OCI-LY3 (cell line): ENCODE results near the gene PPP2CA.
"Not testable (repeated sequence)": the region's sequence is repeated elsewhere in the genome, so short reads cannot be mapped to it uniquely, and the experiment has no call there.

Source experiments
- H2AFZ ChIP-seq: fragments of 200-600, 300-600 bp; shearing (Covaris generic); 2 replicates; pipeline ENCODE4 v1.6.0; 2014; ENCODE audit warnings: antibody characterized with exemption, low read depth, low read length
- H3K27ac ChIP-seq: fragments of 200-600, 300-600 bp; sonication (generic); 2 replicates; pipeline ENCODE4 v1.5.1; 2014; ENCODE audit warnings: mild to moderate bottlenecking, low read length, moderate library complexity, mixed read lengths
- H3K27me3 ChIP-seq: fragments of 200-600, 300-600 bp; sonication (generic); 2 replicates; pipeline ENCODE4 v1.6.1; 2014; ENCODE audit warnings: low read depth, low read length, mixed read lengths
- H3K36me3 ChIP-seq: fragments of 200-600, 300-600 bp; sonication (generic); replicated peaks from 2 replicates; pipeline ENCODE3; 2014; ENCODE audit warnings: low read depth, low read length, mixed read lengths
- H3K4me1 ChIP-seq: fragments of 300-600, 200-600 bp; sonication (generic); 2 replicates; pipeline ENCODE4 v1.6.1; 2014; ENCODE audit warnings: low read length, mixed read lengths
- H3K4me2 ChIP-seq: fragments of 200-600, 300-600 bp; sonication (generic); 2 replicates; pipeline ENCODE4 v1.6.1; 2014; ENCODE audit warnings: low read length, mixed read lengths
- H3K4me3 ChIP-seq: fragments of 300-600, 200-600 bp; sonication (generic); 2 replicates; pipeline ENCODE4 v1.5.1; 2014; ENCODE audit warnings: antibody characterized with exemption, mild to moderate bottlenecking, low read length, moderate library complexity
- H3K79me2 ChIP-seq: fragments of 300-600, 200-600 bp; shearing (Covaris generic); 2 replicates; pipeline ENCODE4 v1.6.1; 2014; ENCODE audit warnings: mild to moderate bottlenecking, low read length, mixed read lengths
- H3K9ac ChIP-seq: fragments of 300-600, 200-600 bp; shearing (Covaris generic); 2 replicates; pipeline ENCODE4 v1.6.0; 2014; ENCODE audit warnings: mild to moderate bottlenecking, low read length, moderate library complexity
- H3K9me3 ChIP-seq: fragments of 200-600, 300-600 bp; shearing (Covaris generic); 2 replicates; pipeline ENCODE4 v1.6.1; 2014; ENCODE audit warnings: low read length, mixed read lengths; ENCODE audit not compliant: insufficient read depth
- H4K20me1 ChIP-seq: fragments of 200-600, 300-600 bp; sonication (generic); 2 replicates; pipeline ENCODE4 v1.6.1; 2016; ENCODE audit warnings: low read length, mixed read lengths; ENCODE audit not compliant: insufficient read depth
- EZH2phosphoT487 ChIP-seq: fragments of 200-600 bp; shearing (Covaris generic); IDR thresholded peaks from 2 replicates; pipeline ENCODE4 v1.6.1; 2018; ENCODE audit warnings: antibody characterized with exemption, mixed run types, low read depth
- TF ChIP-seq, protein P1 (sequence below): fragments of 200-600, 300-600 bp; sonication (generic); IDR thresholded peaks from 2 replicates; pipeline ENCODE4 v1.5.1; 2014; ENCODE audit warnings: antibody characterized with exemption, low read length, low read depth

Gene PPP2CA

DNA sequence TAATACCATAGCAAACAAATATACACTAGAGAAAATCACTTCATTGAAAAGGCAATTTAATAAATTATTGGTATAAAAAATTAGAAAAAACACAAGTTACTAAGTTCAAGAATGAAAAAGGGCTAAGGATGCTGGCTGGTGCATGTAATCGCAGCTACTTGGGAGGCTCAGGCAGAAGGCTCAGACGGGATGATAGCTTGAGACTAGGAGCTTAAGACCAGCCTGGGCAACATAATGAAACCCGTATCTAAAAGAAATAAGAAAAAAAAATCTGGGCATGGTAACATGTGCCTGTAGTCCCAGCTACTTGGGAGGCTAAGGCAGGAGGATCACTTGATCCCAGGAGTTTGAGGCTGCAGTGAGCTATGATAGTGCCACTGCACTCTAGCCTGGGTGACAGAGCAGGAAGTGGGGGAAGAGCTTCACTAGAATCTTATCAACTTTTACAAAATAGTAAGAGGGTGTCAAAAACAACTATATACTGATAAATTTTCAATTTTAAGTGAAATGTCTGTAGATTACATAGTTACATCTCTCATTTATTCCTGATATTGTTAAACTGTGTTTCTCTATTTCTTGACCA, 42.2 kb upstream of the PPP2CA start:
- H3K27ac ChIP-seq, result no peak overlapping the region
- TF ChIP-seq EZH2phosphoT487, result no peak
- TF ChIP-seq, protein P1, sequence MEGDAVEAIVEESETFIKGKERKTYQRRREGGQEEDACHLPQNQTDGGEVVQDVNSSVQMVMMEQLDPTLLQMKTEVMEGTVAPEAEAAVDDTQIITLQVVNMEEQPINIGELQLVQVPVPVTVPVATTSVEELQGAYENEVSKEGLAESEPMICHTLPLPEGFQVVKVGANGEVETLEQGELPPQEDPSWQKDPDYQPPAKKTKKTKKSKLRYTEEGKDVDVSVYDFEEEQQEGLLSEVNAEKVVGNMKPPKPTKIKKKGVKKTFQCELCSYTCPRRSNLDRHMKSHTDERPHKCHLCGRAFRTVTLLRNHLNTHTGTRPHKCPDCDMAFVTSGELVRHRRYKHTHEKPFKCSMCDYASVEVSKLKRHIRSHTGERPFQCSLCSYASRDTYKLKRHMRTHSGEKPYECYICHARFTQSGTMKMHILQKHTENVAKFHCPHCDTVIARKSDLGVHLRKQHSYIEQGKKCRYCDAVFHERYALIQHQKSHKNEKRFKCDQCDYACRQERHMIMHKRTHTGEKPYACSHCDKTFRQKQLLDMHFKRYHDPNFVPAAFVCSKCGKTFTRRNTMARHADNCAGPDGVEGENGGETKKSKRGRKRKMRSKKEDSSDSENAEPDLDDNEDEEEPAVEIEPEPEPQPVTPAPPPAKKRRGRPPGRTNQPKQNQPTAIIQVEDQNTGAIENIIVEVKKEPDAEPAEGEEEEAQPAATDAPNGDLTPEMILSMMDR, result no peak
- no peak overlapping the region for H3K4me3 ChIP-seq
- no peaks in the 10 kb centered on the region for H4K20me1 ChIP-seq
- no peaks in the 10 kb centered on the region for H3K79me2 ChIP-seq
- H3K4me2 ChIP-seq, result no peak overlapping the region
- H3K4me1 ChIP-seq, result no peaks in the 10 kb centered on the region
- H2AFZ ChIP-seq, result no peak overlapping the region
- H3K9me3 ChIP-seq, result no peaks in the 10 kb centered on the region
- peaks cover 7% of the 10 kb centered on the region; the same call in 1 of the 2 replicates for H3K27me3 ChIP-seq
- no peaks in the 10 kb centered on the region for H3K36me3 ChIP-seq
- H3K9ac ChIP-seq, result no peak overlapping the region

DNA sequence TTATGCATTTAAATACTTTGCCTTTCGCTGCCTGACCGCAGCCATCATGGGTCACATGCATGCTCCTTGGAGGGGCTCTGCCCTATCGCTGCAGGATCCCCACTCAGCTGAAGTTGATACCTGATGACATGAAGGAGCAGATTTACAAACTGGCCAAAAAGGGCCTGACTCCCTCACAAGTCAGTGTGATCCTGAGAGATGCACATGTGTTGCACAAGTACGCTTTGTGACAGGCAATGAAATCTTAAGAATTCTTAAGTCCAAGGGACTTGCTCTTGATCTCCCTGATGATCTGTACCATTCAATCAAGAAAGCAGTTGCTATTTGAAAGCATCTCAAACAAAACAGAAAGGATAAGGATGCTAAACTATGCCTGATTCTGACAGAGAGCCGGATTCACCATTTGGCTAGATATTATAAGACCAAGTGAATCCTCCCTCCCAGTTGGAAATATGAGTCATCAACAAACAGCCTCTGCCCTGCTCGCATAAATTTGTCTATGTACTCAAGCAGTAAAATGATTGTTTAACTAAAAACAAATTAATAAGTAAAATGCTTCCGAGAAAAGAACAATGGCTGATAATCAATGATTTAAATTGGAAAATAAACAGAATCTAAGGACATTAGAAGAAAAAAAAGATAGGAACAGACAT, 41.6 kb upstream of the PPP2CA start:
- H3K27me3 ChIP-seq, result peaks cover 7% of the 10 kb centered on the region; the same call in 1 of the 2 replicates
- no peak overlapping the region for H2AFZ ChIP-seq
- H3K4me2 ChIP-seq, result no peak overlapping the region
- no peaks in the 10 kb centered on the region for H3K9me3 ChIP-seq
- H3K36me3 ChIP-seq, result no peaks in the 10 kb centered on the region
- no peak overlapping the region for H3K9ac ChIP-seq
- H3K4me1 ChIP-seq, result no peaks in the 10 kb centered on the region
- H4K20me1 ChIP-seq, result no peaks in the 10 kb centered on the region
- H3K4me3 ChIP-seq, result no peak overlapping the region
- H3K27ac ChIP-seq, result no peak overlapping the region
- TF ChIP-seq, protein P1, result no peak
- no peak for TF ChIP-seq EZH2phosphoT487
- no peaks in the 10 kb centered on the region for H3K79me2 ChIP-seq

DNA sequence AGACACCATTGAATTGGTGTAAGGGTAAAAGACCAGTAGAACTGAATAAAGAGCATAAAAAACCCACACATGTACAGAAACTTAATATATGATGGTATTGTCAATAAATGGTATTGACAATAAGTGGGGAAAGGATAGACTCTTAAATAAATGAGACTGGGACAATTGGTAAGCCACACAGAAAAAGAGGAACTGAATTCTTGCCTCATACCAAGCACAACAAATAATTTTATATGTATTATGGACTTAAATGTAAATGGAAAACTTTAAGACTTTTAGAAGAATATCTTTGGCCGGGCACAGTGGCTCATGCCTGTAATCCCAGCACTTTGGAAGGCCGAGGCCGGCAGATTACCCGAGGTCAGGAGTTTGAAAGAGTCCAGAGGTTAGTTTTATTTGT, 37.9 kb upstream of the PPP2CA start:
- no peak overlapping the region for H3K27ac ChIP-seq
- peaks cover 7% of the 10 kb centered on the region; the same call in 1 of the 2 replicates for H3K27me3 ChIP-seq
- TF ChIP-seq, protein P1, result no peak
- TF ChIP-seq EZH2phosphoT487, result no peak
- H3K4me2 ChIP-seq, result no peak overlapping the region
- H3K9me3 ChIP-seq, result no peaks in the 10 kb centered on the region
- no peak overlapping the region for H3K4me3 ChIP-seq
- no peaks in the 10 kb centered on the region for H3K79me2 ChIP-seq
- H3K36me3 ChIP-seq, result no peaks in the 10 kb centered on the region
- H3K4me1 ChIP-seq, result no peaks in the 10 kb centered on the region
- H4K20me1 ChIP-seq, result no peaks in the 10 kb centered on the region
- no peak overlapping the region for H2AFZ ChIP-seq
- H3K9ac ChIP-seq, result no peak overlapping the region

DNA sequence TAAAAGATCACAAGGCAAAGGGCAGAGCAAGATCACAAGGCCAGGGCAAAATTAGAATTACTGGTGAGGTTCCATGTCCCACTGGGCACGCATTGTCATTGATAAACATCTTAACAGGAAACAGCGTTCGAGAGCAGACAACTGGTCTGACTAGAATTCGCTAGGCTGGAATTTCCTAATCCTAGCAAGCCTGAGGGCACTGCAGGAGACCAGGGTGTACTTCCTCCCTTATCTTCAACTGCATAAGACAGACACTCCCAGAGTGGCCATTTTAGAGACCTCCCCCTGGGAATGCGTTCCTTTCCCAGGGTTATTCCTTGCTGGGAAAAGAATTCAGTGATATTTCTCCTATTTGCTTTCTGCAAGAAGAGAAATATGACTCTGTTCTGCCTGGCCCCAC, 36.8 kb upstream of the PPP2CA start:
- not testable (repeated sequence) for H3K36me3 ChIP-seq, H3K4me2 ChIP-seq, H3K9me3 ChIP-seq, H3K79me2 ChIP-seq, H3K4me3 ChIP-seq, H3K27ac ChIP-seq, H3K27me3 ChIP-seq, H3K9ac ChIP-seq, H3K4me1 ChIP-seq, H2AFZ ChIP-seq, H4K20me1 ChIP-seq
